Right lobe of liver (tissue), 4 donors: ENCODE results near the gene FOXR1.

Source experiments
- POLR2A ChIP-seq: fragments of 450-650 bp; IDR thresholded peaks from one replicate; pipeline ENCODE4 v1.6.1; 2017; ENCODE audit warnings: antibody characterized with exemption, mild to moderate bottlenecking
- TF ChIP-seq, protein P1 (sequence below), 4 donors: fragments of 200-600 bp in 3 of 4; fragments of 450-650 bp in 1 of 4; IDR thresholded peaks; one replicate each; pipeline versions ENCODE4 v1.5.1 to v1.8.0; 2016 to 2022; ENCODE audit warnings: antibody characterized with exemption in 4 of 4, mild to moderate bottlenecking in 2 of 4
- donor health status: DM: no; HTN: no; CAD: no.
- donor health status: DM: no; HTN: no; CAD: no.
- donor health status: DM: no; HTN: yes; CAD: no.

DNA sequence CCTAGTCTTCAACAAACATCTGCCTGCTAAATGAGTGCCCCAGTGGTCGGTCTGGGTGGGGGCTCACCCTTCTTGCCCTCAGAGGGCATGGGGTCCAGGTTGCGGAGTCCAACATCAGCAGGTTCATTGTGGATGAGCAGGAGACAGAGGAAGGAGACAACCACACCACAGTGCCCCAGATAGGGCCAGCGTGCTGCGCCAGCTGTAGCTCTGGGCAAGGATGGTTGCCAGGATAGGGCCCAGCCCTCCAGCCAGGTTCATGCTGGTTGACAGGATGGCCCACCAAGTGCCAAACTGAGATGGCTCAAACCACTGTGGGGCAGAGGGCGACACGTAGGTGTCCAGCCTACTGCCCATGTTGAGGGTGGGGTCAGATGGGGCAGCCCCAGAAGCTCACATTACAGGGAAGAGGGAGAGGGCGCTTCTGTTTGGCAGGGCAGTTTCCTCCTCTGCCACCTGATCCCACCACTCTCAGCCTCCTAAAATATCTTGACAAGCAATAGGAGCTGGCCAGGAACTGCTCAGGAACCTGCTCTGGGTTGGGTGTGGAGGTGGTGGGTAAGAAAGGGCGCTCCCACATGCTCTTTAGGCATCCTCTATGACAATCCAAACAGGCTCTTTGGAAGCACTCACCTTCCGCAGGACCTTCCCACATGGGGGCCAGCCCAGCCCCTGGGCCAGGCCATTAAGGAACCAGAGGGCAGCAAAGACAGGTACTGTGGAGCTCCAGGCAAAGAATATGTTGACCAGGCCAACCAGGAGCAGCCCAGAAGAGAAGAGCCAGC is 56.2 kb downstream of the FOXR1 start:
- TF ChIP-seq, protein P1, sequence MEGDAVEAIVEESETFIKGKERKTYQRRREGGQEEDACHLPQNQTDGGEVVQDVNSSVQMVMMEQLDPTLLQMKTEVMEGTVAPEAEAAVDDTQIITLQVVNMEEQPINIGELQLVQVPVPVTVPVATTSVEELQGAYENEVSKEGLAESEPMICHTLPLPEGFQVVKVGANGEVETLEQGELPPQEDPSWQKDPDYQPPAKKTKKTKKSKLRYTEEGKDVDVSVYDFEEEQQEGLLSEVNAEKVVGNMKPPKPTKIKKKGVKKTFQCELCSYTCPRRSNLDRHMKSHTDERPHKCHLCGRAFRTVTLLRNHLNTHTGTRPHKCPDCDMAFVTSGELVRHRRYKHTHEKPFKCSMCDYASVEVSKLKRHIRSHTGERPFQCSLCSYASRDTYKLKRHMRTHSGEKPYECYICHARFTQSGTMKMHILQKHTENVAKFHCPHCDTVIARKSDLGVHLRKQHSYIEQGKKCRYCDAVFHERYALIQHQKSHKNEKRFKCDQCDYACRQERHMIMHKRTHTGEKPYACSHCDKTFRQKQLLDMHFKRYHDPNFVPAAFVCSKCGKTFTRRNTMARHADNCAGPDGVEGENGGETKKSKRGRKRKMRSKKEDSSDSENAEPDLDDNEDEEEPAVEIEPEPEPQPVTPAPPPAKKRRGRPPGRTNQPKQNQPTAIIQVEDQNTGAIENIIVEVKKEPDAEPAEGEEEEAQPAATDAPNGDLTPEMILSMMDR (IDR thresholded peaks at IDR 0.05), result no peak
- TF ChIP-seq POLR2A, result no peak
